H1 (cell line): ENCODE measurements around the gene SNTG2. TPM values are rescaled to one million over a fixed set of nuclear protein-coding genes. Genes with fewer than 3 reads are reported as not detected.

Experiments
- CTCF ChIA-PET: fragments of 300-600 bp; sonication (Branson Sonifier 250); formaldehyde crosslinking; loops from one replicate; lab custom pipeline; 2021; ENCODE audit not compliant: partially characterized antibody; lab: Charles Lee
- POLR2A ChIA-PET: fragments of 300-600 bp; sonication (Branson Sonifier 250); formaldehyde crosslinking; loops from one replicate; lab custom pipeline; 2021; ENCODE audit warnings: inconsistent platforms; ENCODE audit not compliant: partially characterized antibody; lab: Charles Lee
- DNase-seq, 2 experiments: peaks; one replicate each; pipeline versions ENCODE4 v3.0.0 to v3.0.0-alpha.2; 2010 to 2022; ENCODE audit warnings: low spot score in 2 of 2, low read depth in 1 of 2, mixed read lengths in 1 of 2
- FAIRE-seq: peaks from 2 replicates; lab custom pipeline; 2011; peaks lifted over from hg19 to GRCh38; lab: Jason Lieb, UNC
- H2AFZ ChIP-seq: 2 replicates; pipeline ENCODE4 v1.8.1; 2012; ENCODE audit warnings: low read length, inconsistent platforms
- H2AK5ac ChIP-seq: 2 replicates; pipeline ENCODE4 v1.6.1; 2013; ENCODE audit warnings: low read depth, low read length
- H2BK120ac ChIP-seq: replicated peaks from 2 replicates; pipeline ENCODE3; 2013; ENCODE audit warnings: low read depth, low read length, inconsistent platforms
- H2BK12ac ChIP-seq: 2 replicates; pipeline ENCODE4 v1.6.1; 2013; ENCODE audit warnings: low read depth, low read length
- H2BK15ac ChIP-seq: 2 replicates; pipeline ENCODE4 v1.6.1; 2013; ENCODE audit warnings: low read length
- H2BK20ac ChIP-seq: 2 replicates; pipeline ENCODE4 v1.6.1; 2013; ENCODE audit warnings: low read length
- H2BK5ac ChIP-seq: 2 replicates; pipeline ENCODE4 v1.6.1; 2013; ENCODE audit warnings: low read depth, low read length
- H3K14ac ChIP-seq: 2 replicates; pipeline ENCODE4 v1.6.1; 2013; ENCODE audit warnings: inconsistent platforms; ENCODE audit not compliant: insufficient read length
- H3K18ac ChIP-seq: 2 replicates; pipeline ENCODE4 v1.6.1; 2013; ENCODE audit warnings: low read length; ENCODE audit errors: extremely low read depth
- H3K23ac ChIP-seq: 2 replicates; pipeline ENCODE4 v1.6.1; 2013; ENCODE audit warnings: inconsistent platforms; ENCODE audit not compliant: insufficient read length
- H3K23me2 ChIP-seq: 2 replicates; pipeline ENCODE4 v1.6.1; 2013; ENCODE audit warnings: low read depth, low read length
- H3K27ac ChIP-seq: 2 replicates; pipeline ENCODE4 v1.6.1; 2011; ENCODE audit warnings: low read depth, low read length, inconsistent platforms
- H3K27me3 ChIP-seq, 4 experiments: replicated peaks in 1 of 4; 1 replicate in 1 of 4; 2 replicates in 3 of 4; pipeline versions ENCODE4 v1.6.1 to v1.8.1; 2011 to 2013; ENCODE audit warnings: low read length in 3 of 4, mild to moderate bottlenecking in 3 of 4, inconsistent platforms in 2 of 4, mixed read lengths in 2 of 4, moderate library complexity in 1 of 4; ENCODE audit not compliant: control insufficient read depth in 3 of 4, insufficient read depth in 3 of 4; ENCODE audit errors: extremely low read depth in 1 of 4
- H3K36me3 ChIP-seq, 4 experiments: 2 replicates each; pipeline versions ENCODE4 v1.6.1 to v1.8.1; 2011 to 2013; ENCODE audit warnings: mild to moderate bottlenecking in 4 of 4, low read length in 3 of 4, moderate library complexity in 2 of 4, control low read depth in 1 of 4, inconsistent platforms in 1 of 4; ENCODE audit not compliant: insufficient read depth in 4 of 4, control insufficient read depth in 2 of 4
- H3K4ac ChIP-seq: replicated peaks from 2 replicates; pipeline ENCODE3; 2013; ENCODE audit warnings: low read length, low read depth, mixed read lengths, inconsistent platforms; ENCODE audit not compliant: insufficient read length
- H3K4me1 ChIP-seq, 4 experiments: replicated peaks in 1 of 4; 1 replicate in 1 of 4; 2 replicates in 3 of 4; pipeline versions ENCODE4 v1.6.1 to v1.8.1; 2011 to 2013; ENCODE audit warnings: low read length in 3 of 4, inconsistent platforms in 2 of 4, mixed read lengths in 1 of 4; ENCODE audit not compliant: insufficient read depth in 4 of 4, control insufficient read depth in 3 of 4
- H3K4me2 ChIP-seq, 2 experiments: 2 replicates each; pipeline versions ENCODE4 v1.6.1 to v1.8.1; 2011 to 2013; ENCODE audit warnings: low read depth in 2 of 2, low read length in 2 of 2, control low read depth in 1 of 2, inconsistent platforms in 1 of 2, mild to moderate bottlenecking in 1 of 2; ENCODE audit not compliant: insufficient read depth in 1 of 2
- H3K4me3 ChIP-seq, 4 experiments: fragments of 200-600, 300-600 bp in 1 of 4; sonication (generic), shearing (Covaris generic), sonication (Bioruptor Twin) in 1 of 4; 2 replicates each; pipeline versions ENCODE4 v1.5.1 to v1.8.1; 2011 to 2016; ENCODE audit warnings: low read length in 4 of 4, low read depth in 3 of 4, control low read depth in 2 of 4, inconsistent platforms in 2 of 4, mild to moderate bottlenecking in 2 of 4, mixed read lengths in 1 of 4, moderate library complexity in 1 of 4; ENCODE audit not compliant: insufficient read depth in 2 of 4; ENCODE audit errors: extremely low read depth in 1 of 4
- H3K56ac ChIP-seq: replicated peaks from 2 replicates; pipeline ENCODE3; 2013; ENCODE audit warnings: low read depth, mild to moderate bottlenecking, mixed read lengths, low read length, inconsistent platforms; ENCODE audit not compliant: insufficient read length
- H3K79me1 ChIP-seq: 2 replicates; pipeline ENCODE4 v1.6.1; 2013; ENCODE audit warnings: low read depth, low read length, control low read depth
- H3K79me2 ChIP-seq, 2 experiments: 2 replicates each; pipeline versions ENCODE4 v1.6.1 to v1.8.1; 2012 to 2013; ENCODE audit warnings: low read length in 2 of 2, mild to moderate bottlenecking in 2 of 2, inconsistent platforms in 1 of 2; ENCODE audit not compliant: insufficient read depth in 2 of 2, control insufficient read depth in 1 of 2
- H3K9ac ChIP-seq, 4 experiments: replicated peaks in 1 of 4; 1 replicate in 1 of 4; 2 replicates in 3 of 4; pipeline versions ENCODE4 v1.6.1 to v1.8.1; 2011 to 2013; ENCODE audit warnings: low read depth in 3 of 4, low read length in 3 of 4, control low read depth in 2 of 4, mild to moderate bottlenecking in 2 of 4, moderate library complexity in 2 of 4, inconsistent platforms in 1 of 4; ENCODE audit errors: extremely low read depth in 1 of 4
- H3K9me3 ChIP-seq, 2 experiments: 2 replicates each; pipeline versions ENCODE4 v1.6.1 to v1.8.1; 2012 to 2013; ENCODE audit warnings: mild to moderate bottlenecking in 2 of 2, moderate library complexity in 2 of 2, control low read depth in 1 of 2, inconsistent platforms in 1 of 2, low read depth in 1 of 2, low read length in 1 of 2, mixed read lengths in 1 of 2; ENCODE audit not compliant: insufficient read depth in 2 of 2
- H4K20me1 ChIP-seq, 2 experiments: replicated peaks in 1 of 2; 2 replicates each; pipeline versions ENCODE3 to v1.8.1; 2011 to 2013; ENCODE audit warnings: inconsistent platforms in 2 of 2, low read length in 2 of 2, mild to moderate bottlenecking in 1 of 2; ENCODE audit not compliant: insufficient read depth in 2 of 2, control insufficient read depth in 1 of 2
- H4K5ac ChIP-seq: 2 replicates; pipeline ENCODE4 v1.6.1; 2013; ENCODE audit warnings: low read length, low read depth, mixed read lengths, inconsistent platforms; ENCODE audit not compliant: insufficient read length
- H4K8ac ChIP-seq: 2 replicates; pipeline ENCODE4 v1.8.0; 2013; ENCODE audit warnings: mild to moderate bottlenecking, moderate library complexity, low read length, inconsistent platforms; ENCODE audit not compliant: insufficient read depth; ENCODE audit errors: extremely low read depth
- H4K91ac ChIP-seq: replicated peaks from 2 replicates; pipeline ENCODE3; 2013; ENCODE audit warnings: low read length, mixed read lengths, inconsistent platforms; ENCODE audit not compliant: insufficient read length
- ATF2 ChIP-seq: IDR thresholded peaks from 2 replicates; pipeline ENCODE4 v1.6.1; 2012; ENCODE audit warnings: low read length, inconsistent platforms
- CHD2 ChIP-seq: IDR thresholded peaks from 2 replicates; pipeline ENCODE4 v1.6.1; 2012; ENCODE audit warnings: low read length, improper control_type of control experiment
- KDM1A ChIP-seq: fragments of 200-600, 300-600 bp; sonication (generic); IDR thresholded peaks from 2 replicates; pipeline ENCODE4 v1.7.1; 2016; ENCODE audit warnings: mild to moderate bottlenecking, low read length, borderline replicate concordance
- WGBS, 2 experiments: shearing (Covaris generic) in 1 of 2; methylation state at CpG; one replicate each; pipeline versions ENCODE4 v1.1.6 to v1.1.7; 2013 to 2015; ENCODE audit warnings: low lambda C conversion rate in 2 of 2, mixed read lengths in 2 of 2, inconsistent platforms in 1 of 2, low coverage in 1 of 2, missing lambda C conversion rate in 1 of 2; ENCODE audit not compliant: insufficient replicate concordance in 2 of 2, insufficient coverage in 1 of 2, insufficient read length in 1 of 2; ENCODE audit errors: extremely low coverage in 1 of 2, missing lambda C conversion rate in 1 of 2; 5-methylcytosine and 5-hydroxymethylcytosine counted together
- polyA plus RNA-seq, 7 experiments: library from polyadenylated mRNA; depleted of rRNA in 3 of 7; stranded (reverse) in 5 of 7; unstranded in 2 of 7; fragments of >200 nt in 5 of 7; fragments of 200-250 nt in 2 of 7; gene quantifications; 1 replicate in 5 of 7; 2 replicates in 1 of 7; 4 replicates in 1 of 7; pipeline versions ENCODE4 v1.2.1 to v1.2.3, GENCODE V29; 2011 to 2013; ENCODE audit warnings: missing spikeins in 2 of 7, mixed read lengths in 2 of 7
- total RNA-seq: library from RNA; stranded (reverse); fragmentation: NEBNext Ultra II Directional; extraction: Animal tissue kit (Norgen Biotek cat#: 25700); gene quantifications from 2 replicates; pipeline ENCODE4 v1.2.1, GENCODE V29; 2021

The SNTG2 gene
- total and polyA plus RNA-seq, 2 of the 8 experiments (the other 6 are each of a cell fraction or from before 2014, with no cell fraction given) = 6.6 to 18.1 TPM

GRCh38 chr2:1032030-1032429 is 81.4 kb downstream of the SNTG2 start:
- TF ChIP-seq ATF2 = no peak
- no peak for TF ChIP-seq KDM1A
- TF ChIP-seq CHD2 = no peak
- TF ChIP-seq, all 59 proteins: peak for 0
- Histone ChIP-seq H4K5ac (no peak overlapping the region), H3K9ac (no peak overlapping the region), H4K8ac (no peak overlapping the region), H2BK12ac (no peak overlapping the region), H3K4me2 (no peak overlapping the region), H2BK5ac (no peak overlapping the region), H4K91ac (no peak overlapping the region), H2BK20ac (no peak overlapping the region), H3K79me1 (peaks cover 11% of the 10 kb centered on the region; the same call in 1 of the 2 replicates), H3K23me2 (no peaks in the 10 kb centered on the region), H2BK15ac (no peak overlapping the region), H3K9me3 (peaks cover 0 to 2% of the 10 kb centered on the region in 2 experiments; a peak in 1 of 4 replicates), H4K20me1 (peaks cover 11 to 16% of the 10 kb centered on the region in 2 experiments), H3K23ac (no peak overlapping the region), H3K4me1 (peaks cover 5 to 13% (median 9%) of the 10 kb centered on the region in 4 experiments; a peak in 5 of 7 replicates), H2AFZ (no peak overlapping the region), H3K79me2 (peaks cover 4 to 53% of the 10 kb centered on the region in 2 experiments; a peak in 3 of 4 replicates), H3K18ac (no peak overlapping the region), H3K36me3 (peaks cover 0 to 3% (median 0%) of the 10 kb centered on the region in 4 experiments; a peak in 2 of 8 replicates), H3K56ac (no peak overlapping the region), H3K4me3 (no peak overlapping the region), H2AK5ac (no peak overlapping the region), H2BK120ac (no peak overlapping the region), H3K14ac (no peak overlapping the region), H3K4ac (no peak overlapping the region), H3K27me3 (no peaks in the 10 kb centered on the region; a peak in 1 of 7 replicates), H3K27ac (no peak overlapping the region)
- FAIRE-seq = no peak
- no peak for DNase-seq
- ChIA-PET POLR2A (no interaction called here), CTCF (no interaction called here)
- WGBS, 2 experiments = 96% methylated on average over 13 of the region's 13 CpGs; no CpG with 5 or more reads in 1 of the 2 experiments
